ENCODE measurements around the gene WASF2. TPM values are rescaled to one million over a fixed set of nuclear protein-coding genes. Genes with fewer than 3 reads are reported as not detected.
"Not testable (repeated sequence)": the region's sequence is repeated elsewhere in the genome, so short reads cannot be mapped to it uniquely, and the experiment has no call there.

WASF2 gene
- total RNA-seq, 2 donors from 2014 or later: 28.0 to 36.1 TPM

GRCh38 chr1:27406362-27406680 is 83.6 kb downstream of the WASF2 start:
- intact Hi-C loops (cut with DNase I): no loop called here
- Histone ChIP-seq H3K27ac (peak overlapping the region in 2 of 4 donors; percentile 28 to 36), H3K36me3 (replicated peaks in 1 of 2; ENCODE audit: insufficient read depth in 1 of 2, low read depth in 2 of 2) (peaks cover 13 to 25% of the 10 kb centered on the region in 2 donors), H3K9me3 (no peaks in the 10 kb centered on the region), H3K27me3 (no peaks in the 10 kb centered on the region), H3K4me1 (peaks cover 10% of the 10 kb centered on the region), H3K4me3 (no peak overlapping the region)
- TF ChIP-seq POLR2A (IDR thresholded peaks at IDR 0.05) (no peak), CTCF (IDR thresholded peaks at IDR 0.05) (no peak)
- ATAC-seq (no peak), DNase-seq (no peak)
- WGBS, 2 donors: 72 to 83% methylated on average over 4 of the region's 4 CpGs

GRCh38 chr1:27405598-27406361 is 84.2 kb downstream of the WASF2 start:
- 60 to 72% methylated on average over 6 to 16 of the region's 18 CpGs for WGBS, 2 donors
- DNase-seq; ATAC-seq; H3K27me3 ChIP-seq; H3K4me3 ChIP-seq; intact Hi-C loops (cut with DNase I); H3K9me3 ChIP-seq: not testable (repeated sequence)
- Histone ChIP-seq H3K4me1 (peaks cover 10% of the 10 kb centered on the region), H3K36me3 (replicated peaks in 1 of 2; ENCODE audit: insufficient read depth in 1 of 2, low read depth in 2 of 2) (peaks cover 9 to 20% of the 10 kb centered on the region in 2 donors), H3K27ac (peak overlapping the region in 2 of 4 donors; percentile 28 to 36)

- TF ChIP-seq POLR2A (IDR thresholded peaks at IDR 0.05) (no peak), CTCF (IDR thresholded peaks at IDR 0.05) (no peak)
- ATAC-seq: no peak
- H3K4me3 ChIP-seq: no peak overlapping the region
- peak overlapping the region in 2 of 4 donors; percentile 2 to 16 for H3K27ac ChIP-seq
- peaks cover 2 to 13% of the 10 kb centered on the region in 2 donors for H3K36me3 ChIP-seq (replicated peaks in 1 of 2; ENCODE audit: insufficient read depth in 1 of 2, low read depth in 2 of 2)
- peaks cover 10% of the 10 kb centered on the region for H3K4me1 ChIP-seq
- H3K9me3 ChIP-seq: no peaks in the 10 kb centered on the region
- intact Hi-C loops (cut with DNase I): no loop called here
- 65 to 88% methylated on average over 2 to 13 of the region's 13 CpGs for WGBS, 2 donors
- no peaks in the 10 kb centered on the region for H3K27me3 ChIP-seq
- peak in 1 of 4 donors; percentile 27 for DNase-seq
Observed at GRCh38 chr1:27405074-27405473, 84.9 kb downstream of the WASF2 start.

GRCh38 chr1:27403931-27404330 is 86.0 kb downstream of the WASF2 start:
- intact Hi-C loops (cut with DNase I): no loop called here
- peak overlapping the region in 1 of 4 donors; percentile 15 for H3K27ac ChIP-seq
- no peak for DNase-seq
- peaks cover 10% of the 10 kb centered on the region for H3K4me1 ChIP-seq
- H3K36me3 ChIP-seq (replicated peaks in 1 of 2; ENCODE audit: insufficient read depth in 1 of 2, low read depth in 2 of 2): peaks cover 0 to 10% of the 10 kb centered on the region in 2 donors
- no peaks in the 10 kb centered on the region for H3K27me3 ChIP-seq
- H3K9me3 ChIP-seq: no peaks in the 10 kb centered on the region
- H3K4me3 ChIP-seq: no peak overlapping the region
- ATAC-seq: no peak
- TF ChIP-seq POLR2A (IDR thresholded peaks at IDR 0.05) (no peak), CTCF (IDR thresholded peaks at IDR 0.05) (no peak)

GRCh38 chr1:27403065-27403726 is 86.8 kb downstream of the WASF2 start:
- peaks cover 10% of the 10 kb centered on the region for H3K4me1 ChIP-seq
- peak overlapping the region in 3 of 4 donors; percentile 20 to 55 (median 51) for H3K27ac ChIP-seq
- peaks cover 0 to 10% of the 10 kb centered on the region in 2 donors for H3K36me3 ChIP-seq (replicated peaks in 1 of 2; ENCODE audit: insufficient read depth in 1 of 2, low read depth in 2 of 2)
- H3K4me3 ChIP-seq: no peak overlapping the region
- no peaks in the 10 kb centered on the region for H3K9me3 ChIP-seq
- intact Hi-C loops (cut with DNase I): no loop called here
- DNase-seq: peak in 3 of 4 donors; percentile 28 to 46 (median 34)
- TF ChIP-seq CTCF (IDR thresholded peaks at IDR 0.05): peak in 1 of 7 experiments; percentile 14
- TF ChIP-seq POLR2A (IDR thresholded peaks at IDR 0.05): no peak
- WGBS, 2 donors: 59 to 82% methylated on average over 16 to 24 of the region's 24 CpGs
- ATAC-seq: no peak
- H3K27me3 ChIP-seq: no peaks in the 10 kb centered on the region

All from body of pancreas (tissue), 4 donors.